HL-60 (cell line): ENCODE measurements around the gene RILPL1.

ENCODE experiments used
- DNase-seq, 2 experiments: peaks; one replicate each; pipeline ENCODE4 v3.0.0-alpha.2; 2010 to 2020; ENCODE audit warnings: low read depth in 1 of 2, low spot score in 1 of 2
- H3K27ac ChIP-seq: fragments of 250-450 bp; sonication (Bioruptor Pico); replicated peaks from 2 replicates; pipeline ENCODE4 v1.5.1; 2020; ENCODE audit warnings: mild to moderate bottlenecking, moderate library complexity
- H3K27me3 ChIP-seq: fragments of 250-450 bp; sonication (Bioruptor Pico); 2 replicates; pipeline ENCODE4 v1.5.1; 2021; ENCODE audit warnings: mild to moderate bottlenecking, moderate library complexity; ENCODE audit not compliant: insufficient read depth, poor library complexity, severe bottlenecking
- H3K4me3 ChIP-seq: replicated peaks from 2 replicates; pipeline ENCODE4 v1.5.1; 2011; ENCODE audit warnings: mild to moderate bottlenecking, control low read depth, low read length; ENCODE audit not compliant: insufficient read depth
- GABPA ChIP-seq: IDR thresholded peaks from 2 replicates; pipeline ENCODE4 v1.6.1; 2012; ENCODE audit warnings: low read depth
- POLR2AphosphoS5 ChIP-seq: IDR thresholded peaks from 2 replicates; pipeline ENCODE4 v1.6.1; 2012; ENCODE audit warnings: low read depth
- SPI1 ChIP-seq: IDR thresholded peaks from 2 replicates; pipeline ENCODE4 v1.6.1; 2012; ENCODE audit warnings: low read depth, mild to moderate bottlenecking, borderline replicate concordance
- TF ChIP-seq, protein P1 (sequence below): IDR thresholded peaks from 2 replicates; pipeline ENCODE4 v1.6.1; 2012; ENCODE audit warnings: low read depth; ENCODE audit not compliant: insufficient replicate concordance
- TF ChIP-seq, protein P2 (sequence below): IDR thresholded peaks from one replicate; pipeline ENCODE4 v1.5.1; 2011; ENCODE audit warnings: low read length, control low read depth, inconsistent platforms; ENCODE audit not compliant: insufficient read depth

Gene RILPL1

DNA sequence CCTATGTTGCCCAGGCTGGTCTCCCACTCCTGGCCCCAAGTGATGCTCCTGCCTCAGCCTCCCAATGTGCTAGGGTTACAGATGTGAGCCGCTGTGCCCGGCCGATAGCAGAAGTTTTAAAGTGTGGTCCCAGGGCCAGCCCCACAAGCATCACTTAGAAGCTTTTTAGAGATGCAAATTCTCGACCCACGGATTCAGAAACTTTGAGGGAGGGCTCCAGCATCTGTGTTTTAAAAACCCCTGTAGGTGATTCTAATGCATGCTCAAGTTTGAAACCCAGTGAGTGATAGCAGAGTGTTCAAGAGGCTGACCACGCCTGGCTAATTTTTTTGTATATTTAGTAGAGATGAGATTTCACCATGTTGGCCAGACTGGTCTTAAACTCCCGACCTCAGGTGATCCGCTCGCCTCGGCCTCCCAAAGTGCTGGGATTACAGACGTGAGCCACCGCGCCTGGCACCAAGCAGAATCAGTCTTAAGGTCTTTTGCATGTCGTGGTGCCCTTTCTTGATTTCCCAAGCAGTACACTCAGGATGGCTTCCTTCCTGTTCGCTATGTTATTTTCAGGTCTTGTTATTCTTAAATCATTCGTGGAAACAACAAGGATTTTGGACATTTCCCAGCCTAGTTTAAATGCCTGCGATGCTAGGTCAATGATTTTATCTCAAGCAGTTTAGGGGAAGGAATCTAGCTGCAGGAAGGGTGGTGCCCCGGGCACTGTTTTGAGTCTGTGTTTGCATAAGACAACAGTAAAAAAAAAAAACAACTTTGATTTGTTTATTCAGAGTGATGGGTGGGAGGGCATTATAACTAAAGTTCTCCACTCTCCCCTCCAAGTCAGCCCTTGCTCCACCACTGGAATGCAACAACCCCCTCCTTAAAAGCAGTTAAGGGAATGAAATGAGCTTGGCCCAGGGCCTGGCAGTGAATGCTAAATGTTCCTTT is 87.9 kb downstream of the RILPL1 start:
- Histone ChIP-seq H3K27ac (peak overlapping the region; percentile 34), H3K4me3 (no peak overlapping the region), H3K27me3 (no peaks in the 10 kb centered on the region)
- TF ChIP-seq, protein P1, sequence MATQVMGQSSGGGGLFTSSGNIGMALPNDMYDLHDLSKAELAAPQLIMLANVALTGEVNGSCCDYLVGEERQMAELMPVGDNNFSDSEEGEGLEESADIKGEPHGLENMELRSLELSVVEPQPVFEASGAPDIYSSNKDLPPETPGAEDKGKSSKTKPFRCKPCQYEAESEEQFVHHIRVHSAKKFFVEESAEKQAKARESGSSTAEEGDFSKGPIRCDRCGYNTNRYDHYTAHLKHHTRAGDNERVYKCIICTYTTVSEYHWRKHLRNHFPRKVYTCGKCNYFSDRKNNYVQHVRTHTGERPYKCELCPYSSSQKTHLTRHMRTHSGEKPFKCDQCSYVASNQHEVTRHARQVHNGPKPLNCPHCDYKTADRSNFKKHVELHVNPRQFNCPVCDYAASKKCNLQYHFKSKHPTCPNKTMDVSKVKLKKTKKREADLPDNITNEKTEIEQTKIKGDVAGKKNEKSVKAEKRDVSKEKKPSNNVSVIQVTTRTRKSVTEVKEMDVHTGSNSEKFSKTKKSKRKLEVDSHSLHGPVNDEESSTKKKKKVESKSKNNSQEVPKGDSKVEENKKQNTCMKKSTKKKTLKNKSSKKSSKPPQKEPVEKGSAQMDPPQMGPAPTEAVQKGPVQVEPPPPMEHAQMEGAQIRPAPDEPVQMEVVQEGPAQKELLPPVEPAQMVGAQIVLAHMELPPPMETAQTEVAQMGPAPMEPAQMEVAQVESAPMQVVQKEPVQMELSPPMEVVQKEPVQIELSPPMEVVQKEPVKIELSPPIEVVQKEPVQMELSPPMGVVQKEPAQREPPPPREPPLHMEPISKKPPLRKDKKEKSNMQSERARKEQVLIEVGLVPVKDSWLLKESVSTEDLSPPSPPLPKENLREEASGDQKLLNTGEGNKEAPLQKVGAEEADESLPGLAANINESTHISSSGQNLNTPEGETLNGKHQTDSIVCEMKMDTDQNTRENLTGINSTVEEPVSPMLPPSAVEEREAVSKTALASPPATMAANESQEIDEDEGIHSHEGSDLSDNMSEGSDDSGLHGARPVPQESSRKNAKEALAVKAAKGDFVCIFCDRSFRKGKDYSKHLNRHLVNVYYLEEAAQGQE = no peak
- TF ChIP-seq SPI1 = no peak
- TF ChIP-seq GABPA = no peak
- TF ChIP-seq, protein P2, sequence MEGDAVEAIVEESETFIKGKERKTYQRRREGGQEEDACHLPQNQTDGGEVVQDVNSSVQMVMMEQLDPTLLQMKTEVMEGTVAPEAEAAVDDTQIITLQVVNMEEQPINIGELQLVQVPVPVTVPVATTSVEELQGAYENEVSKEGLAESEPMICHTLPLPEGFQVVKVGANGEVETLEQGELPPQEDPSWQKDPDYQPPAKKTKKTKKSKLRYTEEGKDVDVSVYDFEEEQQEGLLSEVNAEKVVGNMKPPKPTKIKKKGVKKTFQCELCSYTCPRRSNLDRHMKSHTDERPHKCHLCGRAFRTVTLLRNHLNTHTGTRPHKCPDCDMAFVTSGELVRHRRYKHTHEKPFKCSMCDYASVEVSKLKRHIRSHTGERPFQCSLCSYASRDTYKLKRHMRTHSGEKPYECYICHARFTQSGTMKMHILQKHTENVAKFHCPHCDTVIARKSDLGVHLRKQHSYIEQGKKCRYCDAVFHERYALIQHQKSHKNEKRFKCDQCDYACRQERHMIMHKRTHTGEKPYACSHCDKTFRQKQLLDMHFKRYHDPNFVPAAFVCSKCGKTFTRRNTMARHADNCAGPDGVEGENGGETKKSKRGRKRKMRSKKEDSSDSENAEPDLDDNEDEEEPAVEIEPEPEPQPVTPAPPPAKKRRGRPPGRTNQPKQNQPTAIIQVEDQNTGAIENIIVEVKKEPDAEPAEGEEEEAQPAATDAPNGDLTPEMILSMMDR = no peak
- no peak for TF ChIP-seq POLR2AphosphoS5
- DNase-seq = no peak

DNA sequence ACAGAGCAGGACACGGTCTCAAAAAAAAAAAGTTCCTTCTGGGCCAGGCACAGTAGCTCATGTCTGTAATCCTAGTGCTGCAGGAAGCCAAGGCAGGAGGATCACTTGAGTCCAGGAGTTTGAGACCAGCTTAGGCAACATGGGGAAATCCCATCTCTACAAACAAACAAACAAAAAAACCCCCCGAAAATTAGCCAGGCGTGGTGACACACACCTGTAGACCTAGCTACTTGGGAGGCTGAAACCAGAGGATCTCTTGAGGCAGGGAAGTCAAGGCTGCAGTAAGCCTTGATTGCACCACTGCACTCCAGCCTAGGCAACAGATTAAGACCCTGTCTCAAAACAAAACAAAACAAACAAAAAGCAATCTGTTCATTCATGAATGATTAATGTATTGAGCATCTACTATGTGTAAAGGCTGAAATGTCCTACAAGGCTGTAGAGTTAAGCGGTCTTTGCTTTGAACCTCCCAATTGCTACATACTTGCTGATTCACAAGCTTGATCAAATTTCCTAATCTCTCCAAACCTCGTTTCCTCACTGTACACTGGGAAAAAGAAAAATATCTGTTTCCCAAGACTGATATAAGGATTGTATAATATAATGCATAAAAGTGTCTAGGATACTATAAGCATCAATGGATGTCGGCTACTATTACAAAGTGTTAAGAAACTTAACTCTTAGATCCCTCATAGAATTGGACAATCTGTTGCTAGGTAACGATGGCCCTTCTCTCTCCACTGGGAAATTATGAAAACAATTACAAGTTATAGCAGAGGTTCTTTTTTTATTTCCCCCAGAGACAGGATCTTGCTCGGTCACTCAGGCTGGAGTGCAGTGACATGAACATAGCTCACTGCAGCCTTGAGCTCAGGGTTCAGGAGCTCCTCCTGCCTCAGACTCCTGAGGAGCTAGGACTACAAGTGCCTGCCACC is 89.2 kb downstream of the RILPL1 start:
- 0 out of 2 replicates have a peak overlapping the region, but pooled peaks have one; percentile 11 for H3K27ac ChIP-seq
- H3K4me3 ChIP-seq = no peak overlapping the region
- no peaks in the 10 kb centered on the region for H3K27me3 ChIP-seq
- TF ChIP-seq, protein P2 = no peak
- TF ChIP-seq, protein P1 = no peak
- TF ChIP-seq GABPA = no peak
- no peak for TF ChIP-seq SPI1
- no peak for TF ChIP-seq POLR2AphosphoS5
- no peak for DNase-seq

DNA sequence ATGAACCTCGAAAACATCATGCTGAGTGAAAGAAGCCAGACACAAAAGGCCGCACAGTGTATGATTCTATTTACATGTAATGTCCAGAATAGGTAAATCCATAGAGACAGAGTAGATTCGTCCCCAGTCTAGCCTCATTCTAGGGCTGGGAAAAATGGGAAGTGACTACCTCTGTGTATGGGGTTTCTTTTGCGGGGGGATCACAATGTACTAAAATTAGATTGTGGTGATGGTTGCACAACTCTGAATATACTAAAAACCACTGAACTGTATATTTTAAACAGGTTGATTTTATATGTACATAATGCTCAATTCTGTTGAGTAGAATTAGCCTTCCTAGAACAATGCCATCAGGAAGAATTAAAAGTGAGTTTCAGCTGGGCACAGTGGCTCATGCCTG is 90.7 kb downstream of the RILPL1 start:
- no peaks in the 10 kb centered on the region for H3K27me3 ChIP-seq
- DNase-seq = peak in 1 of 2 experiments; percentile 65
- H3K4me3 ChIP-seq = no peak overlapping the region
- TF ChIP-seq GABPA = no peak
- no peak; the same call in 1 of the 2 replicates for TF ChIP-seq POLR2AphosphoS5
- TF ChIP-seq, protein P1 = no peak
- peak; percentile 94 for TF ChIP-seq SPI1
- TF ChIP-seq, protein P2 = no peak
- H3K27ac ChIP-seq = peak overlapping the region; percentile 56
